Pulmonary artery endothelial cell (primary cell): ENCODE results near the gene DRICH1. TPM values are rescaled to one million over a fixed set of nuclear protein-coding genes. Genes with fewer than 3 reads are reported as not detected.
"Not testable (repeated sequence)": the region's sequence is repeated elsewhere in the genome, so short reads cannot be mapped to it uniquely, and the experiment has no call there.

Experiments
- DNase-seq: peaks from one replicate; pipeline ENCODE4 v3.0.0-alpha.2; 2011; ENCODE audit warnings: low read depth, low spot score
- total RNA-seq: library from RNA; depleted of rRNA; stranded (reverse); fragments of >200 nt; gene quantifications from 2 replicates; pipeline ENCODE4 v1.2.3, GENCODE V29; 2014

Gene DRICH1
- total RNA-seq, 1 donor from 2014 or later: 0.13 TPM

DNA sequence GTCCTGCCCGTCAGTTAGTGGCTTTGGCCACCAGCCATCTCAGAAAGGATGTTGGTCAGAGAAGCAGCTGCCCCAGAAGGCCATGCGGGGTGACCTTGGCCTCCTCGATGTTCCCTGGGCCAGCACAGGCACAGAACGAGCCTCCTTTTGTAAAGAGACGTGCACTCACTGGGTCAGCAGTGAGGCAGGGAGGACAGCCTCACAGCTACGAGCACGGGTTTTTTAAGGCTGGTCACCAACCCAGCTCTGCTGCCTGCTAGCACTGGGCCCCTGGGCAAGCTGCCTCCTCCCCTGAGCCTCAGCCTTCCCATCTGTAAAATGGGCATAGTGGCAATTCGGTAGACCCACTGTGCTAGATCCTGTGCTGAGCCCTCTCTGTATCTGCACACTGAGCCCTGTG lies 62.8 kb downstream of the DRICH1 start:
- no peak for DNase-seq

DNA sequence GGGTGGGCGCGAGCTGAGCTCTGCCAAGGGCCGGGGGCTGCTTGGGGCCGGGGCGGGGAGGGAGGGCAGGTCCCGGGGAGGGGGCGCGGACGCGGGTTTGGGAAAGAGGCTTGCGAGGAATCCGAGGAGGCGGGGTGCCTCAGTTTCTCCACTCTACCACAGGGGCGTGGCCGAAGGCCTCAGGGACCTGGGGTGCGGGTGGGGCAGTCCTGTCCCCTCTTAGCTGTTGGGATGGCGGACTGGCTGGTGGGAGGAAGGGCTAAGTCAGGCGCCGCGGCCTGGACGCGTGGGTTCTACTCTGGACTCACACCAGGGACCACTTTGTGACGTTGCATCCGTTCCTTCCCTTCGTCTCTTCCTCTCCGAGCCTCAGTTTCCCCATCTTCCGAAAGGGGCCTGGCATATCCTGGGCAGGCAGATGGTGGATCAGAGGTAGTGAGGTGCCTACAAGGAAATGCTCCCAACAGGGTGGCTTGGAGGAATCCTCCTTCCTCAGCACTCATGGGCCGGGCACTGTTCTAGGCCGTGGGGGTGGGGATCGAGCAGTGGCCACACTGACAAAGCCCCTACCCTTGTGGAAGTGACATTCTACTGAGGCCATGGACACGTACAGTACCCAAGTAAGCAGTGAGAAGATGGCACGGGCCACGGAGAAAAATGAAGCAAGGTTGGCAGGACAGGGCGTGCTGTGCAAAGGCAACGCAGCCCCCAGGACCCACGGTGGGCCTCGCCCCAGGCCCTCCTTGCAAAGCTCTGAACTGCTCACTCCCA lies 65.2 kb downstream of the DRICH1 start:
- DNase-seq: no peak

DNA sequence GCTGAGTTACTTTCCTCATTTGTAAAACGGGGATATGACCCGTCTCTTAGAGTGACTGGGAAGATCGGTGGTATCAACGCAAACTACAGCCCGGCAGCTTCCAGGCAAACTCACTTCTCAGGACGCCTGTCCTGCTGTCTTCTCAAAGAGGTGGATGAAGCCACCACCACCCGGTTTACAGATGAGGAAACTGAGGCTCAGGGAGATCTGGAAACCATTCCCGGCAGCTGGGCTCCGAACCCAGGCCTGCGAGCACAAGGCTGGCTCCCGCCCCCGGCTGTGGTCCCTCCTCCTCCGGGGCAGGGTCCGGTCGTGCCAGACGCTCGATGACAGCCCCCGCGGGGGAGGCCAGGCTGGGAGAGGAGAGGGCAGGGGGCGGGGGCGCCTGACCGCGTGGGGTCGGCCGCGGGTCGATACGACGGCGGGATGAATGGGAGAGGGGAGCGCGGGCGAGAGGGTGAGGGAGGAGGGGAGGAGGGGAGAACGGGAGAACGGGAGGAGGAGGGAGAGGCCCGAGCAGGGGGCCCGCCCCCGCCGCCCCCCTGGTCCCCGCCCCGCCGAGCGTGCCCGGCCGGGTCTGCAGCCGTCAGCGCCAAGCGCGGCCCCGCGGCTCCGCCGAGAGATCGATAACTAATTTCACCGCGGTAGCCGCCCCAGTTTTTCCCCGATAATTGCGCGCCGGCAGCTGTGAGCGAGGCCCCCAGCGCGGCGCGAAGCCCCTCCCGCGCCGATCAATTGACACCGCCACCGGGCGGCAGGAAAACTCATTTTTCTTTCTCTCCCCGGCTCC lies 66.0 kb downstream of the DRICH1 start:
- DNase-seq: no peak

DNA sequence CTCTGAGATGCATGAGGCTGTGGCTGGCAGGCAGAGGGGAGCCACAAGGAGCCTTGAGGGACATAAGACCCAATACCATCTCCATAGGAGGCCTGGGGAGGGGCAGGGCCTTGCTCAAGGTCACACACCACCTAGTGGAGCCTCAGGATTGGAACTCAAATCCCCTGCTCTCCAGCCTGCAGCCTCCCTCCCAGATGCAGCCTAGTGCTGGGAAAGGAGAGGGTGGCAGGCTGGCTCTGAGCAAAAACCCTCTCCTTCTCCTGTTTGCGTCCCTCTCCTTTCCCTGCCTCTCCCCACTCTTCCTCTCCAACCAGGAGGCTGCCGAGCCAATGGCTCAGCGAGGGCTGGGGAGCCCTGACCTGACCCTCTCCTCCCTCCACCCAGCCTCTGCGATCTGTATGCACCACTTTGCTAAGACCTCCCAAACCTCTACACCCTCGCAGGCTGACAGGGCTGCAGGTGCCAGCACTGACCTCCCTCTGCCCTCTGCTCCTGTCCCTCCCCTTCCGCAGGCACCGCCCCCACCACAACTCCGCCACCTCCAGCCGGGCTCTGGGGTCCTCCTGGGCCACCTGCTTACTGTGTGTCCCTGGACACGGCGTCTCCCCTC lies 66.7 kb downstream of the DRICH1 start:
- DNase-seq: no peak

DNA sequence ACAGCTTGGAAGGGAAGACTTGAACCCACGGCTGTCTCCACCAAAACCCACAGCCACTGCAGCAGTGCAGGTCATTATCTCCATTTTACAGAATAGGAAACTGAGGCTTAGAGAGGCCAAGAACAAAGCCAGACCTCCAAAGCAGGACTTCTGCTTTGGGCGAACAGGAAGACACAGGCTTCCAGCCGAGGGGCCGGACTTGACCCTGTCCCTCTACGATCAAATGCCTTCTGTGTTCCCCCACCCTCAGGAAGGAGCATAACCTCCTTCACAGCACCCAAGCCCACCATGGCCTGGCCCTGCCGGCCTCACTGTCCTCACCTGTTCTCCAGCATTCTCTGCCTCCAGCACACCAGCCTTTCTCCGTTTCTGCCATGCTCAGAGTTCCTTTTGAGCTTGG lies 67.8 kb downstream of the DRICH1 start:
- no peak for DNase-seq

DNA sequence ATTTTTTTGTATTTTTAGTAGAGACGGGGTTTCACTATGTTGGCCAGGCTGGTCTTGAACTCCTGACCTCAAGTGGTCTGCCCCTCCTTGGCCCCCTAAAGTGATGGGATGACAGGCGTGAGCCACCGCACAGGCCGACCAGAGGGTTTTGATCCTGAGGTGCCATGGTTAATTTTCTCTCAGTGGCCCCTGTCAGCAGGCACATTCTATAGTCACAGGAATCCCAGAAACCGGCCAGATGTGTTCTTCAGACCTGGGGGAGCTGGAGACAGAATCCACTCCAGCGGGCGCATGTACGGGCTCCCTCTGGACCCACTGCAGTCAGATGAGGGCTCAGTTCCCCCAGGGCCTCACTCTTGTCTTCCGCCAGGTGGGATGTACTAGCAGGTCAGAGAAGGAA lies 69.0 kb downstream of the DRICH1 start:
- no peak for DNase-seq

DNA sequence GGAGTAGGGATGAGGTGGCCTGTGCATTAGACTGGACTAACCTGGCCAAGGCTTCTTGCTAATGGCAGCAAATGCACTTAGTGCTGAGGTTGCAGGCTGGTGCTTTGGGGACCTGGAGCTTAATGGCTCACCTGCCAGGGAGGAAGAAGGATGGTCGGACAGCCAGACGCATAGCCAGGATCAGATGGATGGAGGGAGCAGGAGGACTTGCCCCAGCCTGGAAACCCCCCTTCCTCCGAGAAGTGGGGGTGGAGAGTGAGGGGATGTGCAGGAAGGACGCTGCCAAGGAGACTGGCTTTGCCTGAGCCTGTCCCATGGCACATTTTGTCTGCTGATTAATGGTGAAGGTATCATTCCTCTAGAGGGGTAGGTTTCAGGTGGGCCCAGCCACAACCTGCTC lies 69.9 kb downstream of the DRICH1 start:
- DNase-seq: no peak

DNA sequence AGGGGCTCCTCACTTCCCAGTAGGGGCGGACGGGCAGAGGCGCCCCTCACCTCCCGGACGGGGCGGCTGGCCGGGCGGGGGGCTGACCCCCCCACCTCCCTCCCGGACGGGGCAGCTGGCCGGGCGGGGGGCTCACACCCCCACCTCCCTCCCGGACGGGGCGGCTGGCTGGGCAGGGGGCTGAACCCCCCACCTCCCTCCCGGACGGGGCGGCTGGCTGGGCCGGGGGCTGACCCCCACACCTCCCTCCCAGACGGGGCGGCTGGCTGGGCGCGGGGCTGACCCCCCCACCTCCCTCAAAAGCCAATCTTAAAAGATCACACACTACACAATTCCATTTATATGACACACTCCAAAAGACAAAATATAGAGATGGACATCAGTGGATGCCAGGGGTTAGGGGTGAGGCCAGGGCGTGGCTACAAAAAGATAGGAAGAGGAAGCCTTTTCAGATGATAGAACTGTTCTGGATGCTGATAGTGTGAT lies 71.1 kb downstream of the DRICH1 start:
- DNase-seq: not testable (repeated sequence)

DNA sequence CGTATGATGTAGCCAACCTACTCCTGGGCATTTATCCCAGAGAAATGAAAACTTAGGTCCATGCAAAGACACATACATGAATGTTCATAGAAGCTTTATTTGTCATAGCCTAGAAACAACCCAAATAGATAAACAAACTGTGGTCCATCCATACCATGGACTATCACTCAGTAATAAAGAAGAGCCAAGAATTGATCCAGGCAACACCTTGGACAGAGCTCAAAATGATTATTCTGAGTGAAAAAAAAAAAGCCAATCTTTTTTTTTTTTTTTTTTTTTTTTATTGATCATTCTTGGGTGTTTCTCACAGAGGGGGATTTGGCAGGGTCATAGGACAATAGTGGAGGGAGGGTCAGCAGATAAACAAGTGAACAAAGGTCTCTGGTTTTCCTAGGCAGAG lies 71.9 kb downstream of the DRICH1 start:
- not testable (repeated sequence) for DNase-seq

Other genes with a start within 250 kb of the DRICH1 start
- gene IGLL1, start 52.0 kb downstream of the DRICH1 start, total RNA-seq: not detected in 2 replicates
- not detected in 2 replicates for gene RGL4, start 58.7 kb upstream of the DRICH1 start, total RNA-seq
- gene ZNF70, start 118.8 kb upstream of the DRICH1 start, total RNA-seq: 2.6 TPM in 2 replicates
- gene VPREB3, start 122.1 kb upstream of the DRICH1 start, total RNA-seq: not detected in 2 replicates
- gene C22orf15, start 130.7 kb upstream of the DRICH1 start, total RNA-seq: 0.42 and 1.4 TPM in 2 replicates
- gene CHCHD10, start 135.7 kb upstream of the DRICH1 start, total RNA-seq: 11.3 and 12.2 TPM in 2 replicates
- gene MMP11, start 140.5 kb upstream of the DRICH1 start, total RNA-seq: 4.5 and 9.9 TPM in 2 replicates
- 35.2 and 38.0 TPM in 2 replicates for gene SMARCB1, start 154.6 kb upstream of the DRICH1 start, total RNA-seq
- 0.26 and 1.5 TPM in 2 replicates for gene DERL3, start 206.7 kb upstream of the DRICH1 start, total RNA-seq
- gene SLC2A11, start 225.6 kb upstream of the DRICH1 start, total RNA-seq: 5.6 and 8.0 TPM in 2 replicates